Measurements from ENCODE around the gene INSL3. TPM values are rescaled to one million over a fixed set of nuclear protein-coding genes. Genes with fewer than 3 reads are reported as not detected.

Gene INSL3
- total and polyA plus RNA-seq, 2 of the 8 experiments (the other 6 are each of a cell fraction or from before 2014, with no cell fraction given): 0.41 to 1.5 TPM

DNA sequence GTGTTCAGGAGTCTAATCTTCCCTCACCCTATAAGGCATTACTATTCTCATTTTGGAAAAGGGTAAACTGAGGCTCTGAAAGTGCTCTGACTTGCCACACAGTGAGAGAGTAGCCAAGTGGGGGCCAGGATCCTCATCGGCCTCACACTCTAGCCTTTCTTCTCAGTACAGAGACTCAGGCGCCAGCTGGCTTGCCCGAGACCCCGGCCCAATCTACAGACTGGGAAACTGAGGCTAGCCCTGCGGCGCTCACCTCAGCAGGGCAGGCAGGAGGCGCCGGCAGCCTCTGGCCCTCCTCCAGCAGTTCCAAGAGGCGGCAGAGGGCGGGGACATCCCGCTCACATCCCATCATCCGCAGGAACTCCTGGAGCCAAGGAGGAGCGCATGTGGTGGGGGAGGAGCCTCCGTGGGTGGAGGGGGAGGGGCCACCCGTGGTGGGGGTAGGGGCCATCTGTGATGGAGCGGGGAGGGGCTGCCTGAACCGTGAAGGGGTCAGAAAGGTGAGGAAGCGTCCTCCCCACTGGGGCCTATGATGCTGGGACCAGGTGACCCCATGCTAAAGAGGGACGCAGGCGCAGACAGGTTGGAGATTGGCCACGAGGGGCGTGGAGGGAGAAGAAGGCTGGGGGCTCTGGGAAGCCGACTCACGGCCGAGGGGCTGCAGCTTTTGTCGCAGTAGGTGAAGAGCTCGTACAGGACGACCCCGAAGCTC is 8.7 kb upstream of the INSL3 start (continued):
- TF ChIP-seq CREB1 (IDR thresholded peaks at IDR 0.05) (peak; percentile 14; the same call in 1 of the 2 replicates), PHF8 (conservative IDR thresholded peaks at IDR 0.05; ENCODE audit: low read depth, low read length) (peak; percentile 68), JUND (IDR thresholded peaks at IDR 0.05; ENCODE audit: low read length) (no peak), SP1 (IDR thresholded peaks at IDR 0.05; ENCODE audit: low read depth, low read length) (no peak), SP4 (IDR thresholded peaks at IDR 0.05; ENCODE audit: low read length) (no peak; the same call in 1 of the 2 replicates), RAD21 (IDR thresholded peaks at IDR 0.05 in 1 of 2, conservative IDR thresholded peaks at IDR 0.05 in 1 of 2; ENCODE audit: low read depth in 2 of 2, low read length in 2 of 2) (peak in 1 of 2 experiments; percentile 28; a peak in 2 of 4 replicates), ASH2L (IDR thresholded peaks at IDR 0.05; ENCODE audit: low read length) (peak; percentile 82), SP2 (IDR thresholded peaks at IDR 0.05; ENCODE audit: low read length) (no peak), SIRT6 (IDR thresholded peaks at IDR 0.05; ENCODE audit: low read length) (no peak), KDM1A (IDR thresholded peaks at IDR 0.05; ENCODE audit: borderline replicate concordance, low read length) (peak; percentile 99), RNF2 (IDR thresholded peaks at IDR 0.05; ENCODE audit: borderline replicate concordance, low read depth, low read length, missing control alignments, poor library complexity, severe bottlenecking) (no peak), BACH1 (IDR thresholded peaks at IDR 0.05; ENCODE audit: low read length) (no peak; the same call in 1 of the 2 replicates), EGR1 (IDR thresholded peaks at IDR 0.05; ENCODE audit: borderline replicate concordance, low read depth, low read length) (no peak), CHD2 (IDR thresholded peaks at IDR 0.05; ENCODE audit: low read length) (peak; percentile 33; the same call in 1 of the 2 replicates)
- TF ChIP-seq, protein P1, sequence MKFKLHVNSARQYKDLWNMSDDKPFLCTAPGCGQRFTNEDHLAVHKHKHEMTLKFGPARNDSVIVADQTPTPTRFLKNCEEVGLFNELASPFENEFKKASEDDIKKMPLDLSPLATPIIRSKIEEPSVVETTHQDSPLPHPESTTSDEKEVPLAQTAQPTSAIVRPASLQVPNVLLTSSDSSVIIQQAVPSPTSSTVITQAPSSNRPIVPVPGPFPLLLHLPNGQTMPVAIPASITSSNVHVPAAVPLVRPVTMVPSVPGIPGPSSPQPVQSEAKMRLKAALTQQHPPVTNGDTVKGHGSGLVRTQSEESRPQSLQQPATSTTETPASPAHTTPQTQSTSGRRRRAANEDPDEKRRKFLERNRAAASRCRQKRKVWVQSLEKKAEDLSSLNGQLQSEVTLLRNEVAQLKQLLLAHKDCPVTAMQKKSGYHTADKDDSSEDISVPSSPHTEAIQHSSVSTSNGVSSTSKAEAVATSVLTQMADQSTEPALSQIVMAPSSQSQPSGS (IDR thresholded peaks at IDR 0.05; ENCODE audit: low read length): no peak
- TF ChIP-seq, protein P2, sequence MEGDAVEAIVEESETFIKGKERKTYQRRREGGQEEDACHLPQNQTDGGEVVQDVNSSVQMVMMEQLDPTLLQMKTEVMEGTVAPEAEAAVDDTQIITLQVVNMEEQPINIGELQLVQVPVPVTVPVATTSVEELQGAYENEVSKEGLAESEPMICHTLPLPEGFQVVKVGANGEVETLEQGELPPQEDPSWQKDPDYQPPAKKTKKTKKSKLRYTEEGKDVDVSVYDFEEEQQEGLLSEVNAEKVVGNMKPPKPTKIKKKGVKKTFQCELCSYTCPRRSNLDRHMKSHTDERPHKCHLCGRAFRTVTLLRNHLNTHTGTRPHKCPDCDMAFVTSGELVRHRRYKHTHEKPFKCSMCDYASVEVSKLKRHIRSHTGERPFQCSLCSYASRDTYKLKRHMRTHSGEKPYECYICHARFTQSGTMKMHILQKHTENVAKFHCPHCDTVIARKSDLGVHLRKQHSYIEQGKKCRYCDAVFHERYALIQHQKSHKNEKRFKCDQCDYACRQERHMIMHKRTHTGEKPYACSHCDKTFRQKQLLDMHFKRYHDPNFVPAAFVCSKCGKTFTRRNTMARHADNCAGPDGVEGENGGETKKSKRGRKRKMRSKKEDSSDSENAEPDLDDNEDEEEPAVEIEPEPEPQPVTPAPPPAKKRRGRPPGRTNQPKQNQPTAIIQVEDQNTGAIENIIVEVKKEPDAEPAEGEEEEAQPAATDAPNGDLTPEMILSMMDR (IDR thresholded peaks at IDR 0.05; ENCODE audit: control extremely low read depth in 1 of 3, insufficient read depth in 1 of 3, low read depth in 1 of 3, low read length in 3 of 3): peak; percentile 9 to 27 (median 21); a peak in 3 of 4 replicates

Measured in H1 (cell line).